Measurements from ENCODE around the gene PDE4C. TPM values are rescaled to one million over a fixed set of nuclear protein-coding genes. Genes with fewer than 3 reads are reported as not detected.

Gene PDE4C
- total RNA-seq: 1 to 10 TPM in 1 of 4 donors, under 1 TPM in 2, not detected in 1; 0.12 to 1.5 (median 0.63) TPM

DNA sequence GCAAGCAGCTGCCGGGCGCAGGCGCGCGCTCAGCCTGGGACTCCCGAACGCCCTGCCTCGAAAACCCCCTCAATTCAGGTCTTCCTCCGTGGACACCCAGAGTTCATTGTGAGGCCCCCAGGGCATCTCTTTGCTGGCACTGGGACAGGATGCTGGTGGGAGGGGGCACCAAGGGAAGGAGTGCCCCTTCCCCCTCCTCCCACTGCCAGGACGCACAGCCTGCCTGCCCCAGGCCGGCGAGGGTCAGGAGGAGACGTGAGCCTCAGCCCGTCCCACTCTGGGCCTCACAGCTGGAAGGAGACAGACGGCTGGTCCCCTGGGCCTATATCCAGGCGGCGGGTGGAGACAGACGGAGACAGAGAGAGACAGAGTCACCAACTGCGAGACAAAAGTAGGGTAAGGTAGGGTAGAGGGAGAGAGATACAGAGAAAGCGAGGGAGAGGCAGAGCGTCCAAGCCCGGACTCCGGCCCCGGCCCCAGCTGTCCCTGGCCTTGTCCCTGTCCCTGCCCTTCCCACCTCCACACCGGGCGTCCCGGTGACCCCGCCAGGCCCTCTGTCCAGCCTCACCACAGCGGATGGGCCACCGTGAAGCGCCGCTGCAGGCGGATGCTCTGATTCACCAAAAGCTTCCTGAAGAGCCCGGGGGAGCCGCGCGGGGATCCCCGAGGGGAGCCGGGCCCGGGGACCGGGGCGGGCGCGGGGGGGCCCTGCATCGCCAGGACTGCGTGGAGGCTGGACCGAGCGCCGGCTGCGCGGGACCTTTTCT, at the start of gene PDE4C:
Gene PDE4C (minus strand): TSS at position 737 of the 767 bp plus-strand sequence. CDS start 23 bp downstream, at position 714.
- DNase-seq (ENCODE audit: low spot score) (no peak), ATAC-seq (ENCODE audit: low FRiP score) (no peak)
- TF ChIP-seq, protein P1, sequence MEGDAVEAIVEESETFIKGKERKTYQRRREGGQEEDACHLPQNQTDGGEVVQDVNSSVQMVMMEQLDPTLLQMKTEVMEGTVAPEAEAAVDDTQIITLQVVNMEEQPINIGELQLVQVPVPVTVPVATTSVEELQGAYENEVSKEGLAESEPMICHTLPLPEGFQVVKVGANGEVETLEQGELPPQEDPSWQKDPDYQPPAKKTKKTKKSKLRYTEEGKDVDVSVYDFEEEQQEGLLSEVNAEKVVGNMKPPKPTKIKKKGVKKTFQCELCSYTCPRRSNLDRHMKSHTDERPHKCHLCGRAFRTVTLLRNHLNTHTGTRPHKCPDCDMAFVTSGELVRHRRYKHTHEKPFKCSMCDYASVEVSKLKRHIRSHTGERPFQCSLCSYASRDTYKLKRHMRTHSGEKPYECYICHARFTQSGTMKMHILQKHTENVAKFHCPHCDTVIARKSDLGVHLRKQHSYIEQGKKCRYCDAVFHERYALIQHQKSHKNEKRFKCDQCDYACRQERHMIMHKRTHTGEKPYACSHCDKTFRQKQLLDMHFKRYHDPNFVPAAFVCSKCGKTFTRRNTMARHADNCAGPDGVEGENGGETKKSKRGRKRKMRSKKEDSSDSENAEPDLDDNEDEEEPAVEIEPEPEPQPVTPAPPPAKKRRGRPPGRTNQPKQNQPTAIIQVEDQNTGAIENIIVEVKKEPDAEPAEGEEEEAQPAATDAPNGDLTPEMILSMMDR (IDR thresholded peaks at IDR 0.05): no peak

DNA sequence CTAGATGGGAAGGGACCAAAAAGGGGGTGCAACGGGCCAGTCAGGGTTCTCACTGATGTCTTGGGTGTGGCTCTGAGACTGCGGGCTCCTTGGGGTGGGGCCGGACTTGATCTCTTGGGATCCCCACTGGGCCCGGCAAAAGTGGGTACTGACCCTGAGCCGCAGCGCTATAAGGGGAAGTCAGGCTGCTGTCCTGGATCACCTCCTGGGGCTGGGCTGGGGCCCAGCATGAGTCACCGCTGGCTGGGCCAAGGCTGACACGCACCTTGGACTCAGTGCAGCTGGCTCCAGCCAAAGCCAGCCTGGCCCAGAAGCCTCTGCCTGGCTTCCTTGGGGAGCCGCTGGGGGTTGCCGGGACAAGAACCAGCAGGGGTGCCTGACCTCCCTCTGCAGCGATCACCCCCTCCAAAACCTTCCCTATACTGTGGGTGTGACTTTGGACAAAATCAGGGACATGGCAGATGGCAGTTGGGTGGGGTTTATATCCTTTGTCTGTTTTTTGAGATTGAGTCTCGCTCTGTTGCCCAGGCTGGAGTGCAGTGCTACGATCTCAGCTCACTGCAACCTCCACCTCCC, 48.6 kb upstream of the PDE4C start:
- ATAC-seq (ENCODE audit: low FRiP score) (peak; percentile 69), DNase-seq (ENCODE audit: low spot score) (peak; percentile 39)
- TF ChIP-seq, protein P1 (IDR thresholded peaks at IDR 0.05): no peak

DNA sequence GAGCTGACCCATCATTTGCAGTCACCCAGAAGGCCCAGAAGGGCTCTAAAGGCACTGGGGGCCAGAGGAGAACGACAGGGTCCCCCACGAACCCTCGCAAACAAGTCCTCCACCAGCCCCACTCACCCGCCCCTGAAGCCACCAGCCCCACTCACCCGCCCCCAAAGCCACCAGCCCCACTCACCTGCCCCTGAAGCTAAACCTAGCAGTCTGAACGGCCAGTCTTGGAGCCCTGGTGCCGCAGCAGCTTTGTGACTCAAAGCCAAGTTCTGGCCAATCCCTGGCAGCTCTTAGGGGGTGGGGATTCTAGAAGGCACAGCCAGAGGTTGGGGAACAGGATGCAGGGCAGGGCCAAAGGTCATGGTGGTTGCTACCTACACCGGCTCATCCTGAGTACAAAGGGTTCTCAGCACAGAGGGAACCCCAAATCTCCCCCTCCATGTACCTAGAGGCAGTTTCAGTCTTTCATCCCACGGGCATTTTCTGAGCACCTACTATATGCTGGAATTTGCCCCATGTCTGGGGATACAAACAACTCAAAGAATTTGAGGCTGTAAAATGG, 48.1 kb upstream of the PDE4C start, which contains the start of gene IQCN:
Gene IQCN (minus strand): TSS at position 234 of the 562 bp plus-strand sequence. CDS start 4,974 bp downstream, outside the sequence.
- TF ChIP-seq, protein P1 (IDR thresholded peaks at IDR 0.05): no peak
- ATAC-seq (ENCODE audit: low FRiP score) (peak; percentile 11), DNase-seq (ENCODE audit: low spot score) (no peak)

DNA sequence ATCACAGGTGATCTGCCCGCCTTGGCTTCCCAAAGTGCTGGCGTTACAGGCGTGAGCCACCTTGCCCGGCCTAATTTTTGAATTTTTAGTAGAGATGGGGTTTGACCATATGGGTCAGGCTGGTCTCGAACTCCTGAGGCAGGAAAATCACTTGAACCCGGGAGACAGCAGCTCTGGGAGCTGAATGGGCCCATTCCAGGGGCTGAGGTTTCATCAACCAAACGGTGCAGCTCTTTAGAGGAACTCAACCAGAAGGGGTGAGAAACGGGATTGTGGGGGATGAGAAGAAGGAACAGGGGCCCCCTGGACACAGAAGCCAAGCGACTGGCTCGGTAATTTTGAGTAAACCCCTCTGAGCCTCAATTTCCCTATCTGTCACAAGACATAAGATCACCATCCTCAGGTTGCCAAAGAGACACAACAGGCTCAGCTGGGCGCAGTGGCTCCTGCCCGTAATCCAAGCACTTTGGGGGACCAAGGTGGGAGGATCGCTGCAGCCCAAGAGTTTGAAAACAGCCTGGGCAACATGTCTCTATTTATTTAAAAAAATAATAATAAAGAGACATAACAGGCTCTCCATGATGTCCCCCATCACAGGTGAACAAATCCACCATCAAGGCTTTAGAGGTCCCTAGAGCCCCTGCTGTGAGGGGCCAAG, 47.5 kb upstream of the PDE4C start:
- no peak for ATAC-seq (ENCODE audit: low FRiP score)
- DNase-seq (ENCODE audit: low spot score): no peak
- TF ChIP-seq, protein P1 (IDR thresholded peaks at IDR 0.05): no peak

DNA sequence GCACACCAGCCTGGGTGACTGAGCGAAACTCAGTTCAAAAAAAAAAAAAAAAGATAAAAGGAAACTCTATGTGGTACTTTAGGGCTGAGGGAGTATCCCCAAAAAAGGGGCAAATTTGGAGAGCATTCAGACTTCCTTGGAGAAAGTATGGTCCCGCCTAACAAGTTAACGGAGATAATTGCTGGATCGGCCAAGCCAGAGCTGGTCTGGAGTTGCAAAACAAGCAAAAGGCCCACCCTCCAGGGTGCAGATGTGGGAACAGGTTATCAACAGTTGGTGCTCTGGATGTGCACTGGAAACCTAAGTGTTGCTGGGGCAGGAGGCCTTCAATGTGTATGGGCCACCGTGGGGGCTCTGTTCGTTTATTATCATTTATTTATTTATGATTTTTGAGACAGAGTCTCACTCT, 45.2 kb upstream of the PDE4C start:
- ATAC-seq (ENCODE audit: low FRiP score) (no peak), DNase-seq (ENCODE audit: low spot score) (no peak)
- TF ChIP-seq, protein P1 (IDR thresholded peaks at IDR 0.05): no peak

DNA sequence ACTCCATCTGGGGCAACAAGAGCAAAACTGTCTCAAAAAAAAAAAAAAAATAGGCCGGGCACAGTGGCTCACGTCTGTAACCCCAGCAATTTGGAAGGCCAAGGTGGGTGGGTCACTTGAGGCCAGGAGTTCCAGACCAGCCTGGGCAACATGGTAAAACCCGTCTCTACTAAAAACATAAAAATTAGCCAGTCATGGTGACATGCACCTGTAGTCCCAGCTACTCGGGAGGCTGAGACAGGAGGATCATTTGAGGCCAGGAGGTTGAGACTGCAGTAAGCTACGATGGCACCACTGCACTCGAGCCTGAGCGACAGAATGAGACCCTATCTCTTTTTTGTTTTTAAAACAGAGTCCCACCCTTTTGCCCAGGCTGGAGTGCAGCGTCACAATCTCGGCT, 44.1 kb upstream of the PDE4C start:
- DNase-seq (ENCODE audit: low spot score) (no peak), ATAC-seq (ENCODE audit: low FRiP score) (no peak)
- TF ChIP-seq, protein P1 (IDR thresholded peaks at IDR 0.05): no peak

Measured in omental fat pad (tissue), 4 donors.